Lung (tissue), 12 donors: ENCODE measurements around the gene ADCYAP1R1. TPM values are rescaled to one million over a fixed set of nuclear protein-coding genes. Genes with fewer than 3 reads are reported as not detected.

Experiments
- ATAC-seq: fragments of 200-7000 bp; cut with Tn5 transposase; one replicate; pipeline ENCODE4 v1.9.1; 2020; ENCODE audit warnings: moderate number of reproducible peaks; ENCODE audit not compliant: insufficient read depth, low FRiP score
- DNase-seq, 3 donors: peaks; one replicate each; pipeline ENCODE4 v3.0.0-alpha.2; 2013 to 2017
- H3K27ac ChIP-seq, 2 donors: one replicate each; pipeline ENCODE4 v1.5.1; 2013; ENCODE audit warnings: mild to moderate bottlenecking in 2 of 2, moderate library complexity in 2 of 2, control low read depth in 1 of 2, inconsistent platforms in 1 of 2, low read depth in 1 of 2, low read length in 1 of 2
- H3K27me3 ChIP-seq, 3 donors: one replicate each; pipeline ENCODE4 v1.5.1; 2013; ENCODE audit warnings: low read length in 2 of 3; ENCODE audit not compliant: control insufficient read depth in 3 of 3, insufficient read depth in 3 of 3
- H3K36me3 ChIP-seq, 4 donors: one replicate each; pipeline ENCODE4 v1.5.1; 2013; ENCODE audit warnings: low read length in 4 of 4, mild to moderate bottlenecking in 1 of 4, moderate library complexity in 1 of 4; ENCODE audit not compliant: control insufficient read depth in 4 of 4, insufficient read depth in 4 of 4
- H3K4me1 ChIP-seq, 5 donors: one replicate each; pipeline ENCODE4 v1.5.1; 2013; ENCODE audit warnings: low read length in 5 of 5, mild to moderate bottlenecking in 2 of 5, moderate library complexity in 1 of 5; ENCODE audit not compliant: control insufficient read depth in 5 of 5, insufficient read depth in 5 of 5
- H3K4me3 ChIP-seq: one replicate; pipeline ENCODE4 v1.5.1; 2013; ENCODE audit warnings: mild to moderate bottlenecking, control low read depth, moderate library complexity
- H3K9ac ChIP-seq, 2 donors: one replicate each; pipeline ENCODE4 v1.5.1; 2013; ENCODE audit warnings: low read length in 2 of 2, control low read depth in 1 of 2; ENCODE audit not compliant: insufficient read depth in 1 of 2
- H3K9me3 ChIP-seq, 4 donors: one replicate each; pipeline ENCODE4 v1.5.1; 2013; ENCODE audit warnings: low read length in 3 of 4, mild to moderate bottlenecking in 1 of 4, moderate library complexity in 1 of 4; ENCODE audit not compliant: control insufficient read depth in 4 of 4, insufficient read depth in 3 of 4
- CTCF ChIP-seq: IDR thresholded peaks from 2 replicates; pipeline ENCODE4 v1.5.1; 2012; ENCODE audit warnings: mild to moderate bottlenecking; ENCODE audit errors: control extremely low read depth, extremely low read depth
- WGBS, 2 donors: extraction: QIAGEN DNeasy Blood & Tissue Kit; methylation state at CpG; one replicate each; pipeline ENCODE4 v1.1.7; 2013; 5-methylcytosine and 5-hydroxymethylcytosine counted together
- polyA plus RNA-seq, 2 donors: library from polyadenylated mRNA; stranded (reverse); fragments of 200-250 nt; gene quantifications; one replicate each; pipeline ENCODE4 v1.2.1, GENCODE V29; 2013
- total RNA-seq, 2 donors: library from RNA; depleted of rRNA in 1 of 2; stranded (reverse); fragments of >200 nt in 1 of 2; gene quantifications; one replicate each; pipeline ENCODE4 v1.2.1, GENCODE V29; 2014 to 2021
- donor health status: control.
- donor health status: control.
- donor health status: Bipolar disorder and iron deficiency.
- donor health status: healthy.
- donor health status: DM: yes; HTN: yes; CAD: no.

The ADCYAP1R1 gene
- total and polyA plus RNA-seq, 4 donors, result 0.14 to 1.00 (median 0.39) TPM

- WGBS, 2 donors, result 77 to 90% methylated on average over 8 of the region's 8 CpGs
- Histone ChIP-seq H3K36me3 (no peaks in the 10 kb centered on the region), H3K27me3 (no peaks in the 10 kb centered on the region), H3K4me3 (no peak overlapping the region), H3K27ac (no peak overlapping the region), H3K9me3 (no peaks in the 10 kb centered on the region), H3K9ac (no peak overlapping the region), H3K4me1 (peaks cover 0 to 2% (median 0%) of the 10 kb centered on the region in 5 donors)
- DNase-seq, result no peak
- no peak for ATAC-seq
- no peak for TF ChIP-seq CTCF
Measured at GRCh38 chr7:31062746-31063435, 10.8 kb downstream of the ADCYAP1R1 start.

- Histone ChIP-seq H3K4me3 (no peak overlapping the region), H3K9ac (no peak overlapping the region), H3K36me3 (no peaks in the 10 kb centered on the region), H3K27ac (no peak overlapping the region), H3K4me1 (peaks cover 0 to 2% (median 0%) of the 10 kb centered on the region in 5 donors), H3K9me3 (no peaks in the 10 kb centered on the region), H3K27me3 (no peaks in the 10 kb centered on the region)
- no peak for TF ChIP-seq CTCF
- DNase-seq, result no peak
- no peak for ATAC-seq
- 48 to 64% methylated on average over 6 of the region's 6 CpGs for WGBS, 2 donors
Measured at GRCh38 chr7:31065021-31065593, 13.0 kb downstream of the ADCYAP1R1 start.

- no peak for TF ChIP-seq CTCF
- WGBS, 2 donors, result 91% methylated on average over 7 of the region's 7 CpGs
- Histone ChIP-seq H3K4me1 (peaks cover 0 to 2% (median 0%) of the 10 kb centered on the region in 5 donors), H3K27me3 (no peaks in the 10 kb centered on the region), H3K27ac (no peak overlapping the region), H3K4me3 (no peak overlapping the region), H3K9ac (no peak overlapping the region), H3K9me3 (no peaks in the 10 kb centered on the region), H3K36me3 (no peaks in the 10 kb centered on the region)
- DNase-seq (no peak), ATAC-seq (no peak)
Measured at GRCh38 chr7:31065840-31066239, 13.7 kb downstream of the ADCYAP1R1 start.
